B cell (primary cell): ENCODE results near the gene EFNB3. TPM values are rescaled to one million over a fixed set of nuclear protein-coding genes. Genes with fewer than 3 reads are reported as not detected.

Source experiments
- ATAC-seq: fragments of 200-7000 bp; cut with Tn5 transposase; one replicate; pipeline ENCODE4 v1.10.0; 2021; ENCODE audit warnings: low read depth, mild to moderate bottlenecking, moderate number of reproducible peaks, moderate library complexity
- CTCF ChIA-PET: fragments of 350-600 bp; sonication (Branson Sonifier 250); formaldehyde crosslinking; loops from one replicate; lab custom pipeline; 2021; ENCODE audit warnings: antibody characterized with exemption, inconsistent platforms; lab: Charles Lee
- POLR2A ChIA-PET: fragments of 350-600 bp; sonication (Branson Sonifier 250); formaldehyde crosslinking; loops from one replicate; lab custom pipeline; 2021; ENCODE audit warnings: antibody characterized with exemption; lab: Charles Lee
- DNase-seq: peaks from one replicate; pipeline ENCODE4 v3.0.0; 2013
- H2AFZ ChIP-seq: 2 replicates; pipeline ENCODE4 v1.6.1; 2012; ENCODE audit warnings: mild to moderate bottlenecking, low read depth, low read length; ENCODE audit not compliant: insufficient read depth, poor library complexity, severe bottlenecking
- H3K27ac ChIP-seq, 2 donors: 1 replicate in 1 of 2; 2 replicates in 1 of 2; pipeline ENCODE4 v1.5.1; 2012 to 2013; ENCODE audit warnings: low read length in 2 of 2, mild to moderate bottlenecking in 2 of 2, moderate library complexity in 1 of 2
- H3K27me3 ChIP-seq, 4 experiments: fragments of 200-600 bp in 1 of 4; sonication (generic) in 1 of 4; replicated peaks in 1 of 4; 1 replicate in 2 of 4; 2 replicates in 2 of 4; pipeline versions ENCODE4 v1.6.1 to v1.7.0; 2013 to 2016; ENCODE audit warnings: low read length in 3 of 4, mild to moderate bottlenecking in 2 of 4, mixed read lengths in 1 of 4, moderate library complexity in 1 of 4; ENCODE audit not compliant: insufficient read depth in 4 of 4, control insufficient read depth in 3 of 4; ENCODE audit errors: control extremely low read depth in 1 of 4
- H3K36me3 ChIP-seq, 2 experiments: replicated peaks in 1 of 2; 1 replicate in 1 of 2; 2 replicates in 1 of 2; pipeline versions ENCODE4 v1.6.1 to v1.7.1; 2013; ENCODE audit warnings: low read length in 1 of 2; ENCODE audit not compliant: insufficient read depth in 2 of 2, control insufficient read depth in 1 of 2; ENCODE audit errors: control extremely low read depth in 1 of 2, extremely low read depth in 1 of 2
- H3K4me1 ChIP-seq, 2 donors: fragments of 200-600 bp in 1 of 2; sonication (generic) in 1 of 2; 1 replicate in 1 of 2; 2 replicates in 1 of 2; pipeline versions ENCODE4 v1.5.1 to v1.6.1; 2013 to 2017; ENCODE audit warnings: low read length in 2 of 2; ENCODE audit not compliant: control insufficient read depth in 2 of 2, insufficient read depth in 2 of 2
- H3K4me2 ChIP-seq: replicated peaks from 2 replicates; pipeline ENCODE3; 2012; ENCODE audit warnings: mild to moderate bottlenecking, low read depth, low read length; ENCODE audit not compliant: poor library complexity, severe bottlenecking
- H3K4me3 ChIP-seq, 5 experiments: fragments of 200-600 bp in 1 of 5; sonication (generic) in 1 of 5; 1 replicate in 3 of 5; 2 replicates in 2 of 5; pipeline versions ENCODE4 v1.5.1 to v1.7.0; 2011 to 2016; ENCODE audit warnings: low read length in 4 of 5, mild to moderate bottlenecking in 4 of 5, low read depth in 2 of 5, control low read depth in 1 of 5, moderate library complexity in 1 of 5; ENCODE audit not compliant: insufficient read depth in 1 of 5; ENCODE audit errors: control extremely low read depth in 1 of 5, extremely low read depth in 1 of 5
- H3K79me2 ChIP-seq: fragments of 200-600 bp; sonication (generic); one replicate; pipeline ENCODE4 v1.6.0; 2016; ENCODE audit warnings: low read length; ENCODE audit not compliant: control insufficient read depth, insufficient read depth
- H3K9ac ChIP-seq: fragments of 200-600 bp; sonication (generic); 2 replicates; pipeline ENCODE4 v1.6.1; 2017; ENCODE audit warnings: mild to moderate bottlenecking, low read length, moderate library complexity
- H3K9me3 ChIP-seq, 3 donors: one replicate each; pipeline versions ENCODE4 v1.6.1 to v1.7.1; 2013; ENCODE audit warnings: low read length in 2 of 3; ENCODE audit not compliant: control insufficient read depth in 2 of 3, insufficient read depth in 1 of 3; ENCODE audit errors: control extremely low read depth in 1 of 3
- H4K20me1 ChIP-seq: 2 replicates; pipeline ENCODE4 v1.6.0; 2012; ENCODE audit warnings: mild to moderate bottlenecking, low read length; ENCODE audit not compliant: insufficient read depth, control insufficient read depth, poor library complexity, severe bottlenecking
- H3K27ac Mint-ChIP-seq: one replicate; pipeline ENCODE4 v1.8.0; 2021; ENCODE audit warnings: mixed read lengths
- H3K27me3 Mint-ChIP-seq: one replicate; pipeline ENCODE4 v1.8.0; 2021; ENCODE audit warnings: mixed read lengths
- H3K4me1 Mint-ChIP-seq: one replicate; pipeline ENCODE4 v1.8.0; 2021; ENCODE audit warnings: mixed read lengths
- H3K4me3 Mint-ChIP-seq: one replicate; pipeline ENCODE4 v1.8.0; 2021; ENCODE audit warnings: mixed read lengths
- H3K9me3 Mint-ChIP-seq: one replicate; pipeline ENCODE4 v1.8.0; 2022; ENCODE audit warnings: mixed read lengths; ENCODE audit not compliant: insufficient read depth
- CTCF ChIP-seq: fragments of 200-600 bp; IDR thresholded peaks from one replicate; pipeline ENCODE4 v1.8.0; 2022; ENCODE audit warnings: antibody characterized with exemption, mild to moderate bottlenecking
- EZH2 ChIP-seq: IDR thresholded peaks from 2 replicates; pipeline ENCODE4 v1.6.1; 2012; ENCODE audit warnings: borderline replicate concordance, low read depth, mild to moderate bottlenecking, moderate library complexity, low read length; ENCODE audit not compliant: insufficient read depth, poor library complexity, severe bottlenecking
- WGBS: methylation state at CpG from one replicate; pipeline ENCODE4 v1.1.5; 2013; ENCODE audit warnings: missing lambda C conversion rate; ENCODE audit not compliant: insufficient coverage; 5-methylcytosine and 5-hydroxymethylcytosine counted together
- intact Hi-C: fragments of 100-400 bp; cut with micrococcal nuclease; formaldehyde crosslinking; loops from one replicate; pipeline ENCODE4 v1.10.0; 2022
- polyA plus RNA-seq: library from polyadenylated mRNA; depleted of rRNA; stranded (reverse); fragments of >200 nt; gene quantifications from 2 replicates; pipeline ENCODE4 v1.2.3, GENCODE V29; 2012
- total RNA-seq, 2 donors: library from RNA; stranded (reverse); fragments of 120-200 nt in 1 of 2; gene quantifications; 1 replicate in 1 of 2; 2 replicates in 1 of 2; pipeline versions ENCODE4 v1.2.3 to v1.2.4, GENCODE V29; 2013 to 2022

The EFNB3 gene
- total and polyA plus RNA-seq, 2 donors (not counting 1 experiment from before 2014, with no cell fraction given), result not detected

GRCh38 chr17:7742729-7743128 lies 37.7 kb downstream of the EFNB3 start:
- no peaks in the 10 kb centered on the region for H3K9me3 ChIP-seq
- DNase-seq, result no peak
- H3K27ac Mint-ChIP-seq, result no peak overlapping the region
- intact Hi-C loops, result loop anchor here (1.0 to 10.0 kb wide), 6 partner anchors 80 to 315 kb away; partner anchors contain the start of gene CHD3
- no peaks in the 10 kb centered on the region for H3K36me3 ChIP-seq
- no peak overlapping the region for H3K4me3 Mint-ChIP-seq
- H3K4me2 ChIP-seq, result no peak overlapping the region
- WGBS, result 86% methylated on average over 7 of the region's 10 CpGs
- H3K9ac ChIP-seq, result no peak overlapping the region
- H3K79me2 ChIP-seq, result no peaks in the 10 kb centered on the region
- H3K27me3 ChIP-seq, result peaks cover 0 to 5% (median 0%) of the 10 kb centered on the region in 4 experiments
- H3K27me3 Mint-ChIP-seq, result peaks cover 34% of the 10 kb centered on the region
- H3K4me3 ChIP-seq, result no peak overlapping the region
- H3K4me1 ChIP-seq, result no peaks in the 10 kb centered on the region
- POLR2A ChIA-PET, result no interaction called here
- H2AFZ ChIP-seq, result no peak overlapping the region
- no peak for ATAC-seq
- no peaks in the 10 kb centered on the region for H3K9me3 Mint-ChIP-seq
- H4K20me1 ChIP-seq, result no peaks in the 10 kb centered on the region
- no peak overlapping the region for H3K27ac ChIP-seq
- CTCF ChIA-PET, result interaction anchor here (0.6 to 3.7 kb wide), 19 partner anchors 10 to 802 kb away, joined by 3 to 43 read pairs (median 6); partner anchors contain the start of genes RNF227 and WRAP53
- TF ChIP-seq CTCF, result no peak
- no peak for TF ChIP-seq EZH2
- no peaks in the 10 kb centered on the region for H3K4me1 Mint-ChIP-seq

- Histone ChIP-seq H3K27me3 (peaks cover 0 to 5% (median 0%) of the 10 kb centered on the region in 4 experiments), H3K4me2 (no peak overlapping the region), H3K27ac (no peak overlapping the region), H2AFZ (no peak overlapping the region), H3K4me1 (no peaks in the 10 kb centered on the region), H3K9ac (no peak overlapping the region), H3K36me3 (no peaks in the 10 kb centered on the region), H3K4me3 (no peak overlapping the region), H4K20me1 (no peaks in the 10 kb centered on the region), H3K79me2 (no peaks in the 10 kb centered on the region), H3K9me3 (no peaks in the 10 kb centered on the region)
- POLR2A ChIA-PET, result interaction anchor here (1.5 kb wide), 1 partner anchor 100 kb away, joined by 4 read pairs; no protein-coding TSS in a partner anchor
- H3K27ac Mint-ChIP-seq, result no peak overlapping the region
- no peaks in the 10 kb centered on the region for H3K4me1 Mint-ChIP-seq
- TF ChIP-seq EZH2 (no peak), CTCF (no peak)
- DNase-seq (no peak), ATAC-seq (no peak)
- intact Hi-C loops, result loop anchor here (5.0 to 10.0 kb wide), 2 partner anchors 140 to 298 kb away; partner anchors contain the start of gene CHD3
- H3K9me3 Mint-ChIP-seq, result no peaks in the 10 kb centered on the region
- CTCF ChIA-PET, result interaction anchor here (0.7 to 3.7 kb wide), 16 partner anchors 9 to 313 kb away, joined by 3 to 43 read pairs (median 6); no protein-coding TSS in a partner anchor
- peaks cover 28% of the 10 kb centered on the region for H3K27me3 Mint-ChIP-seq
- no peak overlapping the region for H3K4me3 Mint-ChIP-seq
- WGBS, result 70% methylated on average over 7 of the region's 8 CpGs
Measured at GRCh38 chr17:7744416-7744815, 39.4 kb downstream of the EFNB3 start.
